Measurements from ENCODE around the gene PUSL1. TPM values are rescaled to one million over a fixed set of nuclear protein-coding genes. Genes with fewer than 3 reads are reported as not detected.

The PUSL1 gene
- total RNA-seq, 4 donors from 2014 or later: 6.2 to 13.1 (median 9.5) TPM

GRCh38 chr1:1334835-1335234, 26.4 kb downstream of the PUSL1 start:
- Histone ChIP-seq H3K9me3 (no peaks in the 10 kb centered on the region), H3K27me3 (no peaks in the 10 kb centered on the region), H3K36me3 (peaks cover 0 to 38% of the 10 kb centered on the region in 2 donors), H3K27ac (no peak overlapping the region), H3K4me1 (peaks cover 21 to 27% of the 10 kb centered on the region in 2 donors), H3K4me3 (no peak overlapping the region)
- no peak for ATAC-seq
- intact Hi-C loops (cut with DNase I; ENCODE audit: low total_unique reads): no loop called here
- TF ChIP-seq POLR2A (IDR thresholded peaks at IDR 0.05): no peak
- TF ChIP-seq, protein P1, sequence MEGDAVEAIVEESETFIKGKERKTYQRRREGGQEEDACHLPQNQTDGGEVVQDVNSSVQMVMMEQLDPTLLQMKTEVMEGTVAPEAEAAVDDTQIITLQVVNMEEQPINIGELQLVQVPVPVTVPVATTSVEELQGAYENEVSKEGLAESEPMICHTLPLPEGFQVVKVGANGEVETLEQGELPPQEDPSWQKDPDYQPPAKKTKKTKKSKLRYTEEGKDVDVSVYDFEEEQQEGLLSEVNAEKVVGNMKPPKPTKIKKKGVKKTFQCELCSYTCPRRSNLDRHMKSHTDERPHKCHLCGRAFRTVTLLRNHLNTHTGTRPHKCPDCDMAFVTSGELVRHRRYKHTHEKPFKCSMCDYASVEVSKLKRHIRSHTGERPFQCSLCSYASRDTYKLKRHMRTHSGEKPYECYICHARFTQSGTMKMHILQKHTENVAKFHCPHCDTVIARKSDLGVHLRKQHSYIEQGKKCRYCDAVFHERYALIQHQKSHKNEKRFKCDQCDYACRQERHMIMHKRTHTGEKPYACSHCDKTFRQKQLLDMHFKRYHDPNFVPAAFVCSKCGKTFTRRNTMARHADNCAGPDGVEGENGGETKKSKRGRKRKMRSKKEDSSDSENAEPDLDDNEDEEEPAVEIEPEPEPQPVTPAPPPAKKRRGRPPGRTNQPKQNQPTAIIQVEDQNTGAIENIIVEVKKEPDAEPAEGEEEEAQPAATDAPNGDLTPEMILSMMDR (IDR thresholded peaks at IDR 0.05 in 4 of 5, conservative IDR thresholded peaks at IDR 0.05 in 1 of 5): no peak
- in situ Hi-C loops (cut with MboI; ENCODE audit: low sequenced_read_pairs in 4 of 4): no loop called here
- no peak for DNase-seq

GRCh38 chr1:1335283-1335682, 26.9 kb downstream of the PUSL1 start:
- in situ Hi-C loops (cut with MboI; ENCODE audit: low sequenced_read_pairs in 4 of 4): no loop called here
- no peak for TF ChIP-seq POLR2A (IDR thresholded peaks at IDR 0.05)
- TF ChIP-seq, protein P1 (IDR thresholded peaks at IDR 0.05 in 4 of 5, conservative IDR thresholded peaks at IDR 0.05 in 1 of 5): no peak
- H3K27me3 ChIP-seq: no peaks in the 10 kb centered on the region

GRCh38 chr1:1335792-1336248, 27.4 kb downstream of the PUSL1 start:
- no peak for ATAC-seq
- Histone ChIP-seq H3K36me3 (peaks cover 0 to 47% of the 10 kb centered on the region in 2 donors), H3K9me3 (no peaks in the 10 kb centered on the region), H3K4me3 (no peak overlapping the region), H3K4me1 (peaks cover 13 to 19% of the 10 kb centered on the region in 2 donors), H3K27me3 (no peaks in the 10 kb centered on the region), H3K27ac (no peak overlapping the region)
- TF ChIP-seq, protein P1 (IDR thresholded peaks at IDR 0.05 in 4 of 5, conservative IDR thresholded peaks at IDR 0.05 in 1 of 5): no peak
- no peak for TF ChIP-seq POLR2A (IDR thresholded peaks at IDR 0.05)
- intact Hi-C loops (cut with DNase I; ENCODE audit: low total_unique reads) (no loop called here), in situ Hi-C loops (cut with MboI; ENCODE audit: low sequenced_read_pairs in 4 of 4) (no loop called here)
- no peak for DNase-seq

More at GRCh38 chr1:1335283-1335682, 26.9 kb downstream of the PUSL1 start:
- H3K36me3 ChIP-seq: peaks cover 0 to 43% of the 10 kb centered on the region in 2 donors
- H3K4me3 ChIP-seq: no peak overlapping the region
- no peaks in the 10 kb centered on the region for H3K9me3 ChIP-seq
- no peak for ATAC-seq
- H3K27ac ChIP-seq: no peak overlapping the region
- intact Hi-C loops (cut with DNase I; ENCODE audit: low total_unique reads): no loop called here
- DNase-seq: no peak
- peaks cover 19 to 25% of the 10 kb centered on the region in 2 donors for H3K4me1 ChIP-seq

DNA sequence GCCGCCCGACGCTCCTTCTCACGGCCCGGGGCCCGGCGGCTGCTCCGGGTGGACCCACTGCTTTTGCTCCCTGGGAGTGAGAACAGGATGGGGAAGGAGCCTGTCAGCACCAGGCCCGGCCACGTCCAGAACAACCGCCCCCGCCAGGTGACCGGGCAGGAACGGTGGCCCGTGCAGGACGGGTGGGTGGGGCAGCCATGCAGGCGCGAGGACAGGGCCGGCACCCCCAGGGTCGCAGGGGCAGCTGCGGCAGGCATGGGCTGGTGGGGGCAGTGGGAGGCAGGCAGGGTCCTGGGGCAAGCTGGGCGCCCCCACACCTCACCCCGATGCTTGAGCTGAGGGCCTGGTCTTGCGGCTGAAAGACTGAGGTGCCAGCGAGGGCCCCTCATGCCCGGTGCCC, 28.0 kb downstream of the PUSL1 start:
- DNase-seq (no peak), ATAC-seq (no peak)
- intact Hi-C loops (cut with DNase I; ENCODE audit: low total_unique reads): no loop called here
- no peaks in the 10 kb centered on the region for H3K9me3 ChIP-seq
- in situ Hi-C loops (cut with MboI; ENCODE audit: low sequenced_read_pairs in 4 of 4): no loop called here
- H3K4me3 ChIP-seq: no peak overlapping the region
- H3K36me3 ChIP-seq: peaks cover 0 to 53% of the 10 kb centered on the region in 2 donors
- TF ChIP-seq, protein P1 (IDR thresholded peaks at IDR 0.05 in 4 of 5, conservative IDR thresholded peaks at IDR 0.05 in 1 of 5): no peak
- TF ChIP-seq POLR2A (IDR thresholded peaks at IDR 0.05): no peak
- no peaks in the 10 kb centered on the region for H3K27me3 ChIP-seq
- H3K27ac ChIP-seq: no peak overlapping the region
- H3K4me1 ChIP-seq: peaks cover 8 to 13% of the 10 kb centered on the region in 2 donors
